ENCODE results near the gene ATP2C1. TPM values are rescaled to one million over a fixed set of nuclear protein-coding genes. Genes with fewer than 3 reads are reported as not detected.
A peak's percentile ranks its signal among the peaks of the same experiment; 100 is the strongest.

Gene ATP2C1
- total and polyA plus RNA-seq, 2 donors (not counting 1 experiment from before 2014, with no cell fraction given): 111 to 196 TPM

GRCh38 chr3:131053043-131053859, 159.4 kb downstream of the ATP2C1 start:
- H2AFZ ChIP-seq (ENCODE audit: low read length): no peak overlapping the region
- H3K27me3 ChIP-seq (ENCODE audit: control insufficient read depth, insufficient read depth, low read length): no peaks in the 10 kb centered on the region
- DNase-seq (ENCODE audit: low read depth in 2 of 2): peak in 1 of 2 donors; percentile 47
- H4K20me1 ChIP-seq (ENCODE audit: control insufficient read depth, extremely low read depth, insufficient read depth, low read length): no peaks in the 10 kb centered on the region
- TF ChIP-seq, protein P1, sequence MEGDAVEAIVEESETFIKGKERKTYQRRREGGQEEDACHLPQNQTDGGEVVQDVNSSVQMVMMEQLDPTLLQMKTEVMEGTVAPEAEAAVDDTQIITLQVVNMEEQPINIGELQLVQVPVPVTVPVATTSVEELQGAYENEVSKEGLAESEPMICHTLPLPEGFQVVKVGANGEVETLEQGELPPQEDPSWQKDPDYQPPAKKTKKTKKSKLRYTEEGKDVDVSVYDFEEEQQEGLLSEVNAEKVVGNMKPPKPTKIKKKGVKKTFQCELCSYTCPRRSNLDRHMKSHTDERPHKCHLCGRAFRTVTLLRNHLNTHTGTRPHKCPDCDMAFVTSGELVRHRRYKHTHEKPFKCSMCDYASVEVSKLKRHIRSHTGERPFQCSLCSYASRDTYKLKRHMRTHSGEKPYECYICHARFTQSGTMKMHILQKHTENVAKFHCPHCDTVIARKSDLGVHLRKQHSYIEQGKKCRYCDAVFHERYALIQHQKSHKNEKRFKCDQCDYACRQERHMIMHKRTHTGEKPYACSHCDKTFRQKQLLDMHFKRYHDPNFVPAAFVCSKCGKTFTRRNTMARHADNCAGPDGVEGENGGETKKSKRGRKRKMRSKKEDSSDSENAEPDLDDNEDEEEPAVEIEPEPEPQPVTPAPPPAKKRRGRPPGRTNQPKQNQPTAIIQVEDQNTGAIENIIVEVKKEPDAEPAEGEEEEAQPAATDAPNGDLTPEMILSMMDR (conservative IDR thresholded peaks at IDR 0.05 in 1 of 2, IDR thresholded peaks at IDR 0.05 in 1 of 2; ENCODE audit: low read depth in 1 of 2, low read length in 2 of 2): peak in 1 of 2 donors; percentile 32
- TF ChIP-seq EZH2 (IDR thresholded peaks at IDR 0.05; ENCODE audit: low read length, missing control alignments): no peak
- H3K9ac ChIP-seq (ENCODE audit: insufficient read depth, low read length): no peak overlapping the region
- no peak overlapping the region for H3K27ac ChIP-seq (ENCODE audit: insufficient read depth, low read length)
- H3K9me3 ChIP-seq (ENCODE audit: control insufficient read depth, insufficient read depth, low read depth, low read length): no peaks in the 10 kb centered on the region
- no peaks in the 10 kb centered on the region for H3K36me3 ChIP-seq (ENCODE audit: control insufficient read depth, insufficient read depth, low read length)
- H3K79me2 ChIP-seq (ENCODE audit: control insufficient read depth, insufficient read depth, low read length): no peaks in the 10 kb centered on the region
- H3K4me1 ChIP-seq (ENCODE audit: control insufficient read depth, extremely low read depth, insufficient read depth, low read length): no peaks in the 10 kb centered on the region
- no peak overlapping the region for H3K4me3 ChIP-seq (replicated peaks in 1 of 4; ENCODE audit: control extremely low read depth in 1 of 4, insufficient read depth in 1 of 4, low read depth in 3 of 4, low read length in 4 of 4)
- no peak overlapping the region for H3K4me2 ChIP-seq (ENCODE audit: extremely low read depth, insufficient read depth, low read length)

Other genes with a start within 250 kb of the ATP2C1 start
- 27.0 and 33.4 TPM in 2 replicates for gene PIK3R4, start 147.3 kb upstream of the ATP2C1 start, total RNA-seq
- gene PIK3R4, start 147.3 kb upstream of the ATP2C1 start, polyA plus RNA-seq: 44.6 and 51.2 TPM in 2 replicates
- gene ASTE1, start 132.7 kb downstream of the ATP2C1 start, total RNA-seq: 6.6 and 8.7 TPM in 2 replicates
- 5.8 and 6.3 TPM in 2 replicates for gene ASTE1, start 132.7 kb downstream of the ATP2C1 start, polyA plus RNA-seq
- 13.0 and 14.4 TPM in 2 replicates for gene NEK11, start 132.8 kb downstream of the ATP2C1 start, total RNA-seq
- 3.3 and 4.3 TPM in 2 replicates for gene NEK11, start 132.8 kb downstream of the ATP2C1 start, polyA plus RNA-seq